ENCODE measurements around the gene CDC42EP4.

Gene CDC42EP4

DNA sequence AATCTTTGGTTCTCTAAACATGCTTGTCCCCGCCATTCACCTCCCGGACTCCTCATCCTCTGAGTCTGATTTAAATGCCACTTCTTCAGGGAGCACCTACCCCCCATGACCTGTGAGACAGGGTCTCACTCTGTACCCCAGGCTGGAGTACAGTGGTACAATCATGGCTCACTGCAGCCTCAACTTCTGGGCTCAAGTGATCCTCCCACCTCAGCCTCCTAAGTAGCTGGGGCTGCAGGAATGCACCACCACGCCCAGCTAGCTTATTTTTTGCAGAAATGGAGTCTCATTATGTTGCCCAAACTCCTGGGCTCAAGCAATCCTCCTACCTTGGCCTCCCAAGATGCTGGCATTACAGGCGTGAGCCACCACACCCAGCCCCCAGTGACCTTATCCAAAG, 37.3 kb downstream of the CDC42EP4 start:
- in situ Hi-C loops (cut with HindIII; ENCODE audit: low sequenced_read_pairs): no loop called here
- no peak overlapping the region for H3K4me3 ChIP-seq (ENCODE audit: low read depth, low read length)
- TF ChIP-seq, protein P1, sequence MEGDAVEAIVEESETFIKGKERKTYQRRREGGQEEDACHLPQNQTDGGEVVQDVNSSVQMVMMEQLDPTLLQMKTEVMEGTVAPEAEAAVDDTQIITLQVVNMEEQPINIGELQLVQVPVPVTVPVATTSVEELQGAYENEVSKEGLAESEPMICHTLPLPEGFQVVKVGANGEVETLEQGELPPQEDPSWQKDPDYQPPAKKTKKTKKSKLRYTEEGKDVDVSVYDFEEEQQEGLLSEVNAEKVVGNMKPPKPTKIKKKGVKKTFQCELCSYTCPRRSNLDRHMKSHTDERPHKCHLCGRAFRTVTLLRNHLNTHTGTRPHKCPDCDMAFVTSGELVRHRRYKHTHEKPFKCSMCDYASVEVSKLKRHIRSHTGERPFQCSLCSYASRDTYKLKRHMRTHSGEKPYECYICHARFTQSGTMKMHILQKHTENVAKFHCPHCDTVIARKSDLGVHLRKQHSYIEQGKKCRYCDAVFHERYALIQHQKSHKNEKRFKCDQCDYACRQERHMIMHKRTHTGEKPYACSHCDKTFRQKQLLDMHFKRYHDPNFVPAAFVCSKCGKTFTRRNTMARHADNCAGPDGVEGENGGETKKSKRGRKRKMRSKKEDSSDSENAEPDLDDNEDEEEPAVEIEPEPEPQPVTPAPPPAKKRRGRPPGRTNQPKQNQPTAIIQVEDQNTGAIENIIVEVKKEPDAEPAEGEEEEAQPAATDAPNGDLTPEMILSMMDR (IDR thresholded peaks at IDR 0.05; ENCODE audit: low read depth, low read length, missing control alignments): no peak
- no peak for DNase-seq (ENCODE audit: low read depth)

DNA sequence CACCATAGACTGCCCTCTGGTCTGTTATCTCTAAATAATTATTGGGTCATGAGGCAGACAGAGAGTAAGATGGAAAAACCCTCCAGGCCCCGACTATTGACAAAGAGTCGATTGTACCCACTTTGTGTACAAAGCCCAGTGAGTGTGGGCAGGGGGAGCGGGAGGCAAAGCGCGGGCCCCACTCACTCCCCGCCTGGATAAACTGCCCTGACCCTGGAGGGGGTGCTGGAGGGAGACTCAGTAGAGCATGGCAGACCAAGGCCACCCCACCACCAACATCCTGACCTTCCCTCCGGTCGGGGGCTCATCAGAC, 38.9 kb downstream of the CDC42EP4 start:
- TF ChIP-seq, protein P1 (IDR thresholded peaks at IDR 0.05; ENCODE audit: low read depth, low read length, missing control alignments): no peak
- no peak for DNase-seq (ENCODE audit: low read depth)
- no peak overlapping the region for H3K4me3 ChIP-seq (ENCODE audit: low read depth, low read length)
- in situ Hi-C loops (cut with HindIII; ENCODE audit: low sequenced_read_pairs): no loop called here

GRCh38 chr17:73271072-73271471, 40.7 kb downstream of the CDC42EP4 start:
- in situ Hi-C loops (cut with HindIII; ENCODE audit: low sequenced_read_pairs): no loop called here
- TF ChIP-seq, protein P1 (IDR thresholded peaks at IDR 0.05; ENCODE audit: low read depth, low read length, missing control alignments): no peak
- no peak overlapping the region for H3K4me3 ChIP-seq (ENCODE audit: low read depth, low read length)
- no peak for DNase-seq (ENCODE audit: low read depth)

DNA sequence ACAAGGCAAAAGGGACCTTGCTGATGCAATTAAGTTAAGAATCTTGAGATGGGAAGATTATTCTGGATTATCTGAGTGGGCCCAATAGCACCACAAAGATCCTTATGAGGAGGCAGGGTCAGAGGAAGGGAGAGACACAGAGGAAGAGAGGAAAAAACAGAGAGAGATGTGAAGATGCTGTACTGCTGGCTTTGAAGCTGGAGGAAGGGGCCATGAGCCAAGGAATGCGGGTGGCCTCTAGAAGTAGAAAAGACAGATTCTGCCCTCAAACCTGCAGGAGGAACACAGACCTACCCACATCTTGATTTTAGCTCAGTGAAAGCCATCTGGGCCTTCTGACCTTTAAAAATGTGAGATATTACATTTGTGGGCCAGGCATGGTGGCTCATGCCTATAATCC, 42.0 kb downstream of the CDC42EP4 start:
- TF ChIP-seq, protein P1 (IDR thresholded peaks at IDR 0.05; ENCODE audit: low read depth, low read length, missing control alignments): no peak
- in situ Hi-C loops (cut with HindIII; ENCODE audit: low sequenced_read_pairs): loop anchor here (5.0 kb wide), 1 partner anchor 78 kb away; no protein-coding TSS in a partner anchor
- DNase-seq (ENCODE audit: low read depth): no peak

GRCh38 chr17:73269329-73269615, 42.5 kb downstream of the CDC42EP4 start:
- TF ChIP-seq, protein P1 (IDR thresholded peaks at IDR 0.05; ENCODE audit: low read depth, low read length, missing control alignments): no peak
- DNase-seq (ENCODE audit: low read depth): no peak
- no peak overlapping the region for H3K4me3 ChIP-seq (ENCODE audit: low read depth, low read length)
- in situ Hi-C loops (cut with HindIII; ENCODE audit: low sequenced_read_pairs): loop anchor here (5.0 kb wide), 1 partner anchor 78 kb away; no protein-coding TSS in a partner anchor

More for the DNA sequence above, 42.0 kb downstream of the CDC42EP4 start:
- no peak overlapping the region for H3K4me3 ChIP-seq (ENCODE audit: low read depth, low read length)

DNA sequence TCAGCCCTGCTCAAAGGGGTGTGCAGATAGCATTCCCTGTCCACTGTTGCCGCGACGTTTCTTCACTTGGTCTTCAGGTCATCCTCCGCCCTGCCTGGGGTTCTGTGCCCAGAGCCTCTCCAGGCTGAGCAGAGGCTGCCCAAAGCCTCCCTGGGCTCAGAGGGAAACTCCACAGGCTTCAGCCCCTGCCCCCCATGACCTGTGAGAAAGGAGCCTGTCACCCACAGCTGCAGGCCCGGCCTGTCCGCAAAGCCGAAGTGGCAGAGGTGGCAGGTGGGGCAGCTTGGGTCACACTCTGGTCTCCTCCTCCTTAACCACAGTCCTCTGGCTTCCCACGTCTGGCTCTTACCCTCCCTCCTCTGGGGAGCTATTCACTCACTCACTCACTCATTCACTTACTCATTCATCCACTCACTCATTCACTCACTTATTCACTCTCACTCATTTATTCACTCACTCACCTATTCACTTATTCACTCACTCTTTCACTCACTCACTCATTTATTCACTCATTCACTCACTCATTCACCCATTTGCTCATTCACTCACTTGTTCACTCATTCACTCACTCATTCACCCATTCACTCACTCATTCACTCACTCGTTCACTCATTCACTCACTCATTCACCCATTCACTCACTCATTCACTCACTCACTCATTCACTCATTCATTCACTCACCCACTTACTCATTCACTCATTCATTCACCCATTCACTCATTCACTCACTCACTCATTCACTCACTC, 43.0 kb downstream of the CDC42EP4 start:
- in situ Hi-C loops (cut with HindIII; ENCODE audit: low sequenced_read_pairs): loop anchor here (5.0 kb wide), 1 partner anchor 79 kb away; no protein-coding TSS in a partner anchor
- DNase-seq (ENCODE audit: low read depth): no peak
- H3K4me3 ChIP-seq (ENCODE audit: low read depth, low read length): no peak overlapping the region
- TF ChIP-seq, protein P1 (IDR thresholded peaks at IDR 0.05; ENCODE audit: low read depth, low read length, missing control alignments): no peak

Data from astrocyte of the cerebellum (primary cell).